Activated T-cell treated with anti-CD3 and anti-CD28 coated beads for 48 hours (primary cell): ENCODE measurements around the gene MIEF1.

Experiments
- DNase-seq: peaks from one replicate; pipeline ENCODE4 v3.0.0-alpha.2; 2020; ENCODE audit warnings: low read depth

The MIEF1 gene

DNA sequence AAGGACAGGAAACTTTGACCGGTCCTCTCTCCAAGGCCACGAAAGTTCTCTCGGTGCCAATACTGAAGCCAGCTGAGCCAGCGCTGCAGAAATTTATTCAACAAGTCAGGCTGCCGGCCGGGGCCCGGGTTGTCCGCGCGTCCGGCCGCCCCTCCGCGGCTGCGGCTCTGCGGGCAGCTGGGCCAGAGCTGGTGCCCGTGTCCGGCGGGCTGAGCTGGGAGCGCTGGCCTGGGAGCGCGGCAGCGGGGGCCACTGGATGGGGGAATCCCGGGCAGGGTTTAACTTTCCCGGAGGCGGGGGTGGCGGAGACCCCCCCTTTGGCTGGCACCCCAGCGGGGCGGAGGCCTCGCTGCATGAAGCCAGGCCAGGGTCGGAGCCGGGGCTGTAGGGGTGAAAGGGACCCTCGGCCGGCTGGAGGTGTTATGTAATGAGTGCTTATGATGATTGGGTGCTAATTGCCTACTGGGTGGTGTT lies 56.2 kb downstream of the MIEF1 start:
- no peak for DNase-seq

DNA sequence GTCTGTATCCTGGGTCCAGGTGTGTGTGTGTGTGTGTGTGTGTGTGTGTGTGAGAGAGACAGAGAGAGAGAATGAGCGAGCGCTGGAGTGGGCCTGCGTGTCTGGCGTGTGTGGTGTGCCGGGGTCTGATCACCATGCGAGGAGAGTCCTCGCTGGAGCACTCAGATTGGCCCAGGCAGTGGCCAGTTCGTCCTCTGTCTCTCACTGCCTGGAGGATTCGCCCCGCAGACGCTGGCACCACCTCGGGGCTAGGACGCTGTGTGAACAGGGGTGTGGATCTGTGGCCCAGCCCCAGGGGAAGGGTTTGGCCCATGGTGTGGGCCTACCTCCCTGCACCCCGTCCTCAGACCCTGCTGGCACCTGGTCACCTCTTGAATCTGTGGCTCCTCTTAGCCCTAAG lies 56.9 kb downstream of the MIEF1 start:
- DNase-seq = no peak

DNA sequence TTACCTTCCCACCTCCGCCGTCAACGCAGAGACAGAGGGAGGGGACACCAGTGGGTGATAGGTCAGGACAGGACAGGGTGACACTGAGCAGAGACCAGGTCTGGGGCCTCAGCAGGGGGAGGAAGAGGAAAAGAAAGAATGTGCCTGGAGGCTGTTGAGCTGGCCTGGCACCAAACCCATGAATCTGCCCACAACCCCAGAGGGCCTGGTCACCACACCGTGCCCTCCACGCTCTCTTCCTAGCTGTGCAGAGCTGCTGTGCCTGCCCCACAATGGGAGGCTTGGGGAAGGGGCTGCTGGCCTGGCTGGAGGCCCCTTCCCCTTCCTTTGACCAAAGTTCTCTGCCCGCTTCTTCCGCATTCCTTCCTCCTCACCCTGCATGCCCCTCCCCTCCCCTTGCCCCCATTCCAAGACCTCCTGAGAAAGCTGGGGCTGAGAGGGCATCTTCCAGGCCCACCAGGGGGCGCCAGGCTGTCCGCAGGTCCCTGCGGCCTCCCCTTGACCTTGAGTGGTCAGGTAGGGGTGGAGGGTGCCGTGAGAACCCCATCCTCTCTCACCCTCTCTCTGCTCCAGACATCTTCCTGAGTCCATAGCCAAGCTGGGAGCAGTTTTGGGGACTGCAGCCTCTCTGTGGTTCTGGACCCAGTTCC lies 57.5 kb downstream of the MIEF1 start:
- no peak for DNase-seq

DNA sequence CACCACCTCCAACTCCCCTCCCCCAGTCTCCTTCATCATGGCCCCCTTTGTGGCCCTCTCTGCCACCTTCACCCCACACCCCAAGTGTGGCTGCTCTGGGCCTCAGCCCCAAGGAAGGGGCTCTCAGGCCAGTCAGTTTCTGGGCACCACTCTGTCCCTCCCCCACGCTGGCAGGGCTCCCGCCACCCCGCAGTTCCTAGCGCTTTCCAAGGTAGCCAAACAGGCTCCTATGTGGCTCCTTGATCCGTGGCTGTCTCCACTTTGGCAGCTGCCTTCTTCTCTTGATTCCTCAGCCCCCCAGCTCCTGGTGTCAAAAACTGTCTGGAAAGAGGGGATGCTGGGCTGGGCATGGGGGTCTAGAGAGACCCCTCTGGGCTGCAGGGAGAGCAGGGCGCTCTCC lies 58.0 kb downstream of the MIEF1 start:
- DNase-seq = no peak

DNA sequence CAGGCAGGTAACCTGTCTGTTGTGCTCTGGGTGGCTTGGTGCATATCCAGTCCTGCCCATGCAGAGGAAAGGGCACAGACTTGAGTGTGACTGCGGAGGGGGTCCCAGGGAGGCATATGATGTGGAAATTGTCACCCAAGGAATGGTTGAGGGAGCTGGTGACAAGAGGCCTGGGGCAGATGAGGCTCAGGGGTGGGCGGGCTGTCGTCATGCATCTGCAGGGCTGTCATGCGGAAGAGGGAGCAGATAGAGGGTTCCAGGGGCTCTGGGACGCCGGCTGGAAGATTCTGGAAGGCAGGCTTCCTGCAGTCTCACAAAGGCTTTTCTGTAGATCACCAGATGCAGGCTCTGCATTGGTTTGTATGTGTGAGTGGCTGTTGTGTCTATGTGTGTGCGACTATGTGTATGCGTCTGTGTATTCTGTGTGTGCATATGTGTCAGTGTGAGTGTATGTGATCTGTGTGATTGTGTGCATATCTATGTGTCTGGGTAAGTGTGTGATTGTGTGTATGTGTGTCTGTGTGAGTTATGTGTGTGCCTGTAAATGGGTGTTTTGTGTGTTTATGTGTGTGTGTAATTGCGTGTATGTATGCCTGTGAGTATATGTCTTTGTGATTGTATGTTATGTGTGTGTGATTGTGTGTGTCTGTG lies 60.9 kb downstream of the MIEF1 start:
- DNase-seq = no peak

GRCh38 chr22:39563571-39564428 lies 61.7 kb downstream of the MIEF1 start:
- DNase-seq = no peak

GRCh38 chr22:39565414-39565944 lies 63.4 kb downstream of the MIEF1 start:
- no peak for DNase-seq

GRCh38 chr22:39567135-39567946 lies 65.3 kb downstream of the MIEF1 start:
- no peak for DNase-seq
